Measurements from ENCODE around the gene MED12.

MED12 gene

GRCh38 chrX:71107245-71107644 is 11.2 kb upstream of the MED12 start:
- DNase-seq (ENCODE audit: low read depth in 2 of 2): no peak

- no peak for DNase-seq (ENCODE audit: low read depth in 2 of 2)
Observed at GRCh38 chrX:71107762-71108360, 10.5 kb upstream of the MED12 start.

GRCh38 chrX:71109051-71109450 is 9.3 kb upstream of the MED12 start:
- no peak for DNase-seq (ENCODE audit: low read depth in 2 of 2)

GRCh38 chrX:71111141-71111843 is 7.1 kb upstream of the MED12 start, which contains the start of gene IL2RG:
Gene IL2RG, minus strand, starts transcription at chrX:71111577. Its CDS starts 38 bp downstream, at chrX:71111539.
- peak; percentile 53 to 78 for DNase-seq (ENCODE audit: low read depth in 2 of 2)

GRCh38 chrX:71111921-71112431 is 6.4 kb upstream of the MED12 start:
- DNase-seq (ENCODE audit: low read depth in 2 of 2): no peak

GRCh38 chrX:71117358-71117757 is 1.0 kb upstream of the MED12 start:
- DNase-seq (ENCODE audit: low read depth in 2 of 2): no peak

- DNase-seq (ENCODE audit: low read depth in 2 of 2): no peak
Observed at GRCh38 chrX:71118985-71119535, 664 bp downstream of the MED12 start.

- DNase-seq (ENCODE audit: low read depth in 2 of 2): no peak
Observed at GRCh38 chrX:71128166-71128833, 9.9 kb downstream of the MED12 start.

GRCh38 chrX:71128915-71129765 is 10.7 kb downstream of the MED12 start:
- DNase-seq (ENCODE audit: low read depth in 2 of 2): peak; percentile 45 to 68

GRCh38 chrX:71131510-71131909 is 13.1 kb downstream of the MED12 start:
- no peak for DNase-seq (ENCODE audit: low read depth in 2 of 2)

GRCh38 chrX:71140440-71140839 is 22.0 kb downstream of the MED12 start:
- DNase-seq (ENCODE audit: low read depth in 2 of 2): no peak

GRCh38 chrX:71143508-71143907 is 25.1 kb downstream of the MED12 start:
- no peak for DNase-seq (ENCODE audit: low read depth in 2 of 2)

GRCh38 chrX:71144651-71145050 is 26.3 kb downstream of the MED12 start, which contains the start of gene NLGN3:
Gene NLGN3, plus strand, starts transcription at chrX:71144841. Its CDS starts 2,909 bp downstream, at chrX:71147750.
- no peak for DNase-seq (ENCODE audit: low read depth in 2 of 2)

- DNase-seq (ENCODE audit: low read depth in 2 of 2): no peak
Observed at GRCh38 chrX:71147496-71148277, 29.3 kb downstream of the MED12 start.

GRCh38 chrX:71148278-71148663 is 29.9 kb downstream of the MED12 start:
- no peak for DNase-seq (ENCODE audit: low read depth in 2 of 2)

- no peak for DNase-seq (ENCODE audit: low read depth in 2 of 2)
Observed at GRCh38 chrX:71151366-71151765, 33.0 kb downstream of the MED12 start.

- no peak for DNase-seq (ENCODE audit: low read depth in 2 of 2)
Observed at GRCh38 chrX:71154196-71154595, 35.8 kb downstream of the MED12 start.

GRCh38 chrX:71154641-71155040 is 36.2 kb downstream of the MED12 start:
- DNase-seq (ENCODE audit: low read depth in 2 of 2): no peak

GRCh38 chrX:71158603-71159002 is 40.2 kb downstream of the MED12 start:
- DNase-seq (ENCODE audit: low read depth in 2 of 2): no peak

GRCh38 chrX:71159335-71159734 is 40.9 kb downstream of the MED12 start:
- no peak for DNase-seq (ENCODE audit: low read depth in 2 of 2)

GRCh38 chrX:71160475-71160874 is 42.1 kb downstream of the MED12 start:
- no peak for DNase-seq (ENCODE audit: low read depth in 2 of 2)
